GM19025 (cell line): ENCODE results near the gene TADA3.

ENCODE experiments used
- ATAC-seq: cut with Tn5 transposase; IDR thresholded peaks from one replicate; pipeline ENCODE4 v1.9.1; 2021; ENCODE audit warnings: mild to moderate bottlenecking, low read depth, moderate library complexity; ENCODE audit not compliant: unreplicated experiment

Gene TADA3

GRCh38 chr3:9732740-9733115, 59.5 kb downstream of the TADA3 start:
- ATAC-seq = no peak

DNA sequence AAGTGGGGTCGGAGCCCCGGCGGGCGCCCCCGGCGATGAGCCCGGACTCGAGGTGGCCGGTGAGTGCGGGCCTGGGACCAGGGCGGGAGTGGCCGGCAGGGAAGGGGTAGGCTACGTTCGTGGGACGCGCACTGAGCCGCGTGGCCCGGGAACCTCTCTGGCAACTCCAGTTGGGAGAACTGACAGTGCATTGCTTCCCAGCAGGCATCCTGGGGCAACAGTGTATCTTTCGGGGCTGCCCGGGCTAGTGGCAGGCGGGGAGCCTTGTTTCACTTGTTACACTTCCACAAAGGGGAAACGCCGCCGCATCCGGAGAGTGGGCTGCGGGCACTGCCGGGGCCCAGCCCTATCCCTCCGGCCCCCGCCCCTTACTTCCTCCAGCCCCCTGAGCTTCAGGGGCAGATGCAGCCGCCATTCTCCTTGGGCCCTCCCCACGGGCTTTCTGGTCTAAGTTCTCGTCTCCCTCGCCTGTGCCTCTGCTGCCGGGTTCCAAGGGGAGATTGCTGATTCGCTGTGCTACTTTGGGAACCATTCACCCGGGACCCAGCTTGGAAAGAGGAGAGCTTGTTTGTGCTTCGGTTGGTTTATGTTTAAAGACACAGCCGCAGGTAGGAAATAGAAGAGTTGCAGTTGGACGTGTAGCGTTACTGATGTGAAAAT, 60.1 kb downstream of the TADA3 start:
- ATAC-seq = no peak

DNA sequence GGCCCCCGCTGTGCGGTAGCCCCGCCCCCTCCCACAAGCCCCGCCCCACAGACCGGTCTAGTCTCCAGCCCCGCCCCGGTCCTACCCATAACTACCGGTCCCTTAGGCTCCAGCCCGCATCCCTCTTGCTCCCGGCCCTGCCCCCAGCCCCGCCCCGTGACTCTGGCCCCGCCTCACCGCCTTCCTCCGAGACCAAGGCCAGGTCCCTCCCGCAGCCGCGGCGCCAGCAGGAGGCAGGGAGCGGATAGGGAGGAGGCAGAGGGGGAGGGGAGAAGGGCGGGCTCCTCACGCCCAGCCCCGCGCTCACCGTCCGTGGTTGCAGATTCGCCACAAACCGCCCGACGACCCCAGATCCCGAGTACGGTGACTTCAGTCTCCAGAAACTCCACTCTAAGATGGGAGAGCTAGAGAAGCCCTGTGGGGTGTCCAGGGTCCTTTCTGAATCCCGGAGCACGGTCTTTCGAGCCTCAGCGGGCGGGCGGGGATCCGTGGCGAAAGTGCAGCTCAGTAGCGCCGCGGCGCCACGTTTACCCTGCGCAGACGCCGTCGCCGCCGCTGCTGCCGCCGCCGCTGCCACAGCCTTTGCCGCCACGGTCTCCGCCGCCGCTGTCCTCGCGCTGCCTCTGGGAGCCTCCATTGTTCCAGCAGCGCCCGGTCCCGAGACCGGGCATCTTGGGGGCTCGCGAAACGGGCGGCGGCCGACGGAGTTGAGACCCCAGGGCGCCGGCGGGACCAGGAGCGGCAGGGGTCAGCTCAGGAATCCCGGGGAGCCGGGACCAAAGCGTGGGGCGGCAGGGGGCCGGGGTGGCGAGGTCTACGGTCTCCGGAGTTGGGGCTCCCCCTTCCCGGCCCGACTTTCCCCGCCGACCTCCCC, 60.8 kb downstream of the TADA3 start, which contains the start of gene BRPF1:
Gene BRPF1 (plus strand): TSS at position 530 of the 874 bp plus-strand sequence. CDS start 2,406 bp downstream, outside the sequence.
- ATAC-seq = peak; percentile 96

DNA sequence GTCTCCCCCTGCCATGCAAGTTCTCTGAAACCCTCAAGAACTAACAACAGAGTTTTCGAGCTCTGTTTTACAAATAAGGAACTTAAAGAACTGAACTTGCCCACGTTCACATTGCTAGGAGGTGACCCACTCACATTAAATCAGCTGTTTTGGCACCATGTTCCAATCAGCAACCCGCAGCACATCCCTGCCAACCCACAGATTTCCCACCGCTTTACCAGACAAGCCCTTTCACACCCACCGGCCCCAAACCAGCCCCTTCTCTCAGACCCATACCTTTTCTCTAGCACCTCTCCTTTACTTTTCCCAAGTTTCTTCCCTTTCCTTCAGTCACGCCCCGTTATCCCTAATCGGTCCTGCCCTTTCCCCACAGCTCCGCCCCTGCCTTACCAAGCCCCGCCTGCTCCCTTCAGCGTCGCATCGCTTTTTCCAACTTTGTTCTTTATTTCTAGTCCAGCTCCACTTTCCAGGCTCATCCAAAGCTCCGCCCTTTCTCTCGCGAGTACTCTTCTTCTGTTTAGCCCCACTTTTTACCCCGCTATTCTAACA, 61.5 kb downstream of the TADA3 start:
- ATAC-seq = peak; percentile 40
